ENCODE results near the gene PDE9A.

Gene PDE9A

DNA sequence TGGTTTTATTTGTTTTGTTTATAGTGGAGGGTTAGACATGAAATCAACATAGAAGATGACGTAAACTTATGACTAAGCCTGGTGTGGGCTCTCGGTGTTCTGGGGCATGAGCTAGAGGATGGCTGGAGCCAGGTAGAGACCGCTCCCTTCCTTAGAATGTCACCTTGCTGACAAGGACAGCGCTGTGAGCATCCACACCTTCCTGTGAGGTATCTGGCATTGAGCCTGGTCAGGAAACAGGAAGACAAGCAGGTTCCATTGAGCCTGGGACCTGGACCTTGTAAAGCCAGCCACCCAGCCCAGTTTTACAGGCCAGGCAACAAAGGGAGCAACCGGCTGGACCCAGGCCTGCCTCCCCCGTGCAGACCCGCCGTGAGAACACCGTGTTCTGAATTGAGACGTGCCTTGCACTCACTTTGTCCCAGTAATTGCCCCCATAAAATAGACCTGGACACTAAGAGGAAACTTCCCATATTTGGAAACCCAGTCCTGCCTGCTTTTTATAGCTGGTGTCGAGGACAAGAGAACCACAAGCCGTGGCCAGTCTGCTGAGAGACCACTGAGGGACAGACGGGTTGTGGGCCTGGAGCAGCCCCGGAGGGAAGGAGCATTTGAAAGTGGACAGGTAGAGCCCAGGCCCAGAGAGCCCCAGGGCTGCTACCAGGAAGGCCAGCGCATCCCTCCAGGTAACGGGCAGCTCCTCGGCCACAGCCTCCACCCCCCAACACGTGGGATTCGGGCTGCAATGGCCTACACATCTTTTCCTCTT is 78.0 kb downstream of the PDE9A start:
- H3K4me3 ChIP-seq (replicated peaks; ENCODE audit: low read depth, low read length), result no peak overlapping the region
- TF ChIP-seq, protein P1, sequence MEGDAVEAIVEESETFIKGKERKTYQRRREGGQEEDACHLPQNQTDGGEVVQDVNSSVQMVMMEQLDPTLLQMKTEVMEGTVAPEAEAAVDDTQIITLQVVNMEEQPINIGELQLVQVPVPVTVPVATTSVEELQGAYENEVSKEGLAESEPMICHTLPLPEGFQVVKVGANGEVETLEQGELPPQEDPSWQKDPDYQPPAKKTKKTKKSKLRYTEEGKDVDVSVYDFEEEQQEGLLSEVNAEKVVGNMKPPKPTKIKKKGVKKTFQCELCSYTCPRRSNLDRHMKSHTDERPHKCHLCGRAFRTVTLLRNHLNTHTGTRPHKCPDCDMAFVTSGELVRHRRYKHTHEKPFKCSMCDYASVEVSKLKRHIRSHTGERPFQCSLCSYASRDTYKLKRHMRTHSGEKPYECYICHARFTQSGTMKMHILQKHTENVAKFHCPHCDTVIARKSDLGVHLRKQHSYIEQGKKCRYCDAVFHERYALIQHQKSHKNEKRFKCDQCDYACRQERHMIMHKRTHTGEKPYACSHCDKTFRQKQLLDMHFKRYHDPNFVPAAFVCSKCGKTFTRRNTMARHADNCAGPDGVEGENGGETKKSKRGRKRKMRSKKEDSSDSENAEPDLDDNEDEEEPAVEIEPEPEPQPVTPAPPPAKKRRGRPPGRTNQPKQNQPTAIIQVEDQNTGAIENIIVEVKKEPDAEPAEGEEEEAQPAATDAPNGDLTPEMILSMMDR (IDR thresholded peaks at IDR 0.05; ENCODE audit: insufficient read depth, low read length, poor library complexity, severe bottlenecking), result no peak
- DNase-seq (ENCODE audit: extremely low read depth, insufficient read length), result no peak
- no peaks in the 10 kb centered on the region for H3K27me3 ChIP-seq (replicated peaks; ENCODE audit: control insufficient read depth, insufficient read depth, low read length)
- H3K36me3 ChIP-seq (ENCODE audit: control insufficient read depth, insufficient read depth, low read length), result no peaks in the 10 kb centered on the region

DNA sequence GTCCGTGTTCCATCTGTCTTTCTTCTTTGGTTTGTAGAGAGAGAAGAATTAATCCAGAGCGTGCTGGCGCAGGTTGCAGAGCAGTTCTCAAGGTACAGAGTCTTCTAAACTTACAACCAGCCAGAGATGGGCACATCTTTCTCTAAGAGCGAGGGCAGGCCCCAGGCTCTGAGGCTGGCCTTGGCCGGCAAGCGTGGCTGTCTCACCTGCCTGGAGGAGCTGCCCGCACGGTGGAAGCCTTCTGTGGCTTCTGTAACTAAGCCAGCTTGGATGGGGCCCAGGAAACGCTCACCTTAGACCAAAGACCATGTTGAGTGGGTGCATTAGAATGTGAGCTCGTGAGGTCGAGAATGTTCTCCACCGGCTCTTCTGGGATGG is 78.6 kb downstream of the PDE9A start:
- Histone ChIP-seq H3K4me3 (replicated peaks; ENCODE audit: low read depth, low read length) (no peak overlapping the region), H3K27me3 (replicated peaks; ENCODE audit: control insufficient read depth, insufficient read depth, low read length) (no peaks in the 10 kb centered on the region), H3K36me3 (ENCODE audit: control insufficient read depth, insufficient read depth, low read length) (no peaks in the 10 kb centered on the region)
- TF ChIP-seq, protein P1 (IDR thresholded peaks at IDR 0.05; ENCODE audit: insufficient read depth, low read length, poor library complexity, severe bottlenecking), result no peak
- no peak for DNase-seq (ENCODE audit: extremely low read depth, insufficient read length)

DNA sequence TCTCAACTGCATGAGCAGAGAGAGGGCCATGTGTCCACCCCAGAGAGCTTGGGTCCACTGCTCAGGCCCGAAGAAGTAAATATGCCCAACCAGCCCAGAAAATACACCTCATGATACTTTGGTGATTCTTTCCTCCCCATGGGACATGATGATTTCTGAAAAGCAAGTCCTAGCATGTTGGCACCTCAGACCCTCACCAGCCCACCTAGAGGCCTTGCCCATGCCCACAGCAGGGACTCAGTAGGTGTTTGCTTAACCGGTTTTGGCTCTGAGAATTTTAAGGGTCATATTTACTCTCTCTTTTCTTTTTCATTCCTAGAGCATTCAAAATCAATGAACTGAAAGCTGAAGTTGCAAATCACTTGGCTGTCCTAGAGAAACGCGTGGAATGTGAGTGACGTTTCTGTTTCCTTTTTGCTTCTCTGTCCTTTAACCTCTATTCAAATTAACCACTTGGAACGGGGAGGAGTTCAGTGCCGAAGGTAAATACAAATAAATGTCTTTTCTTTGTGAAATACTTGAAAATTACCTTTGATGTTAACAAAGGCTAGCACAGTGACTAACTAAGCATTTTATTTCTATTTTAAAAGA is 79.7 kb downstream of the PDE9A start:
- Histone ChIP-seq H3K36me3 (ENCODE audit: control insufficient read depth, insufficient read depth, low read length) (no peaks in the 10 kb centered on the region), H3K27me3 (replicated peaks; ENCODE audit: control insufficient read depth, insufficient read depth, low read length) (no peaks in the 10 kb centered on the region), H3K4me3 (replicated peaks; ENCODE audit: low read depth, low read length) (no peak overlapping the region)
- TF ChIP-seq, protein P1 (IDR thresholded peaks at IDR 0.05; ENCODE audit: insufficient read depth, low read length, poor library complexity, severe bottlenecking), result no peak
- DNase-seq (ENCODE audit: extremely low read depth, insufficient read length), result no peak

DNA sequence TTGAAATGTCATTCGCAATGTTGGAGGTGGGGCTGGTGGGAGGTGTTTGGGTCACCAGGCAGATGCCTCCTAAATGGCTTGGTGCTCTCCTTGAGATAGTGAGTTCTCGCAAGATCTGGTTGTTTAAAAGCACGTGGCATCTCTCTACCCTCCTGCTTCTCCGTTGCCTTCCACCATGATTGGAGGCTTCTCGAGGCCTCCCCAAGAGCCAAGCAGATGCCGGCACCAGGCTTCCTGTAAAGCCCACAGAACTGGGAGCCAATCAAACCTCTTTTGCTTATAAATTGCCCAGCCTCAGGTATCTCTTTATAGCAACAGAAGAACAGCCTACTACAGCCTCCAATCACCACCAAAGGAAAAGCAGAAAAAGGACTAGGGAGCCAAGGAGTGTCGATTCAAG is 80.5 kb downstream of the PDE9A start:
- Histone ChIP-seq H3K4me3 (replicated peaks; ENCODE audit: low read depth, low read length) (no peak overlapping the region), H3K27me3 (replicated peaks; ENCODE audit: control insufficient read depth, insufficient read depth, low read length) (no peaks in the 10 kb centered on the region), H3K36me3 (ENCODE audit: control insufficient read depth, insufficient read depth, low read length) (no peaks in the 10 kb centered on the region)
- no peak for DNase-seq (ENCODE audit: extremely low read depth, insufficient read length)
- TF ChIP-seq, protein P1 (IDR thresholded peaks at IDR 0.05; ENCODE audit: insufficient read depth, low read length, poor library complexity, severe bottlenecking), result no peak

DNA sequence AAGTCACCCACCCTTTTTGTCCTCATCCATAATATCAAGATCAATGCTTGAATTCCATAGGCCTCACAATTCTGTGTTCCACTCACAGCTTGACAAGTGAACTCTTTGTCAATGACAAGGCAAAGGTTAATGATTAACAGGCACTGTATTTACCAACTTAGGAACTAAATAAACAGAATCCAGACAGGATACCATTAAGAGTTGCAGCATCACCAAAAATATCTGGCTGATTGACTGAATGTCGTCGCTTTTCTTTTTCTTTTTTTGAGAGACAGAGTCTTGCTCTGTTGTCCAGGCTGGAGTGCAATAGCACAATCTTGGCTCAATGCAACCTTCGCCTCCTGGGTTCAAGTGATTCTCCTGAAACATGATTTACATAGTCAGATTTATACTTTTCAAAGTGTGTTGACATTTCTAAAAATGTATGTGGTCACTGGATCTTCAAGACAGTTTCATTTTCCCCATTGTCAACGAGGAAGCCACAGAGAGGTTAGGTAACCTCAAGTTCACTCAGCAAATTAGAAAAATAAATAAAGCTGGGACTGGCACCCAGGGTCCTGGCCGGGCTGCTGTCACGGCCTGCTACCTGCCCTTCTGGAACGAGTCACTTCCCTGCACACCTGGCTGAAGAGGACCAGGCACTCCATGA is 81.0 kb downstream of the PDE9A start:
- H3K27me3 ChIP-seq (replicated peaks; ENCODE audit: control insufficient read depth, insufficient read depth, low read length), result no peaks in the 10 kb centered on the region
- DNase-seq (ENCODE audit: extremely low read depth, insufficient read length), result no peak
- H3K36me3 ChIP-seq (ENCODE audit: control insufficient read depth, insufficient read depth, low read length), result no peaks in the 10 kb centered on the region
- TF ChIP-seq, protein P1 (IDR thresholded peaks at IDR 0.05; ENCODE audit: insufficient read depth, low read length, poor library complexity, severe bottlenecking), result no peak
- no peak overlapping the region for H3K4me3 ChIP-seq (replicated peaks; ENCODE audit: low read depth, low read length)
